Fibroblast of lung (primary cell): ENCODE results near the gene GRHPR. TPM values are rescaled to one million over a fixed set of nuclear protein-coding genes. Genes with fewer than 3 reads are reported as not detected.

Experiments used
- DNase-seq, 2 donors: peaks; one replicate each; pipeline versions ENCODE4 v3.0.0 to v3.0.0-alpha.2; 2010; ENCODE audit warnings: low read depth in 2 of 2
- H2AFZ ChIP-seq: 2 replicates; pipeline ENCODE4 v1.5.1; 2012; ENCODE audit warnings: low read length, control low read depth, inconsistent platforms
- H3K27ac ChIP-seq: 2 replicates; pipeline ENCODE4 v1.5.1; 2011; ENCODE audit warnings: low read length, control low read depth; ENCODE audit not compliant: insufficient read depth
- H3K27me3 ChIP-seq: 2 replicates; pipeline ENCODE4 v1.5.1; 2011; ENCODE audit warnings: mild to moderate bottlenecking, low read length; ENCODE audit not compliant: control insufficient read depth, insufficient read depth
- H3K36me3 ChIP-seq: 2 replicates; pipeline ENCODE4 v1.5.1; 2011; ENCODE audit warnings: low read length; ENCODE audit not compliant: control insufficient read depth, insufficient read depth
- H3K4me1 ChIP-seq: 2 replicates; pipeline ENCODE4 v1.5.1; 2011; ENCODE audit warnings: low read length; ENCODE audit not compliant: control insufficient read depth, insufficient read depth; ENCODE audit errors: extremely low read depth
- H3K4me2 ChIP-seq: 2 replicates; pipeline ENCODE4 v1.5.1; 2011; ENCODE audit warnings: low read length, control low read depth; ENCODE audit not compliant: insufficient read depth; ENCODE audit errors: extremely low read depth
- H3K4me3 ChIP-seq, 4 experiments: fragments of 200-600 bp in 1 of 4; sonication (generic) in 1 of 4; replicated peaks in 1 of 4; 2 replicates each; pipeline ENCODE4 v1.5.1; 2011 to 2016; ENCODE audit warnings: low read length in 4 of 4, low read depth in 3 of 4, mild to moderate bottlenecking in 3 of 4, control low read depth in 2 of 4, inconsistent platforms in 1 of 4, mixed read lengths in 1 of 4; ENCODE audit not compliant: insufficient read depth in 1 of 4; ENCODE audit errors: control extremely low read depth in 1 of 4
- H3K79me2 ChIP-seq: 2 replicates; pipeline ENCODE4 v1.5.1; 2012; ENCODE audit warnings: mild to moderate bottlenecking, low read length, inconsistent platforms; ENCODE audit not compliant: control insufficient read depth, insufficient read depth
- H3K9ac ChIP-seq: 2 replicates; pipeline ENCODE4 v1.5.1; 2011; ENCODE audit warnings: mild to moderate bottlenecking, low read length, control low read depth; ENCODE audit not compliant: insufficient read depth
- H3K9me3 ChIP-seq: 2 replicates; pipeline ENCODE4 v1.5.1; 2012; ENCODE audit warnings: low read depth, low read length; ENCODE audit not compliant: control insufficient read depth, insufficient read depth
- H4K20me1 ChIP-seq: 2 replicates; pipeline ENCODE4 v1.5.1; 2011; ENCODE audit warnings: low read length; ENCODE audit not compliant: control insufficient read depth, insufficient read depth; ENCODE audit errors: extremely low read depth
- CTCF ChIP-seq, 2 donors: IDR thresholded peaks in 1 of 2; conservative IDR thresholded peaks in 1 of 2; 1 replicate in 1 of 2; 2 replicates in 1 of 2; pipeline ENCODE4 v1.5.1; 2011 to 2012; ENCODE audit warnings: low read length in 2 of 2, control low read depth in 1 of 2, inconsistent platforms in 1 of 2, low read depth in 1 of 2, mild to moderate bottlenecking in 1 of 2
- EZH2 ChIP-seq: IDR thresholded peaks from 2 replicates; pipeline ENCODE4 v1.5.1; 2012; ENCODE audit warnings: low read length, control low read depth, mild to moderate bottlenecking; ENCODE audit errors: missing control alignments
- polyA plus RNA-seq, 2 donors: library from polyadenylated mRNA; depleted of rRNA in 1 of 2; stranded (reverse) in 1 of 2; unstranded in 1 of 2; fragments of >200 nt; gene quantifications; 2 replicates each; pipeline ENCODE4 v1.2.1, GENCODE V29; 2011 to 2012; ENCODE audit warnings: missing spikeins in 1 of 2
- total RNA-seq: library from RNA; depleted of rRNA; stranded (reverse); fragments of >200 nt; gene quantifications from 2 replicates; pipeline ENCODE4 v1.2.1, GENCODE V29; 2014

The GRHPR gene
- total and polyA plus RNA-seq, 2 donors (not counting 1 experiment from before 2014, with no cell fraction given) = 107 to 108 TPM

- H3K9ac ChIP-seq = no peak overlapping the region
- H3K4me3 ChIP-seq = no peak overlapping the region
- TF ChIP-seq EZH2 (no peak), CTCF (conservative IDR thresholded peaks at IDR 0.05 in 1 of 2, IDR thresholded peaks at IDR 0.05 in 1 of 2; ENCODE audit: low read depth in 1 of 2, low read length in 2 of 2) (no peak)
- DNase-seq = no peak
- no peaks in the 10 kb centered on the region for H3K4me1 ChIP-seq
- no peaks in the 10 kb centered on the region for H3K79me2 ChIP-seq
- H3K27me3 ChIP-seq = peaks cover 2% of the 10 kb centered on the region
- no peak overlapping the region for H2AFZ ChIP-seq
- H3K4me2 ChIP-seq = no peak overlapping the region
- no peaks in the 10 kb centered on the region for H4K20me1 ChIP-seq
- H3K9me3 ChIP-seq = no peaks in the 10 kb centered on the region
- no peaks in the 10 kb centered on the region for H3K36me3 ChIP-seq
- H3K27ac ChIP-seq = no peak overlapping the region
Observed at GRCh38 chr9:37374892-37375291, 47.6 kb upstream of the GRHPR start.

GRCh38 chr9:37377688-37378612 lies 44.5 kb upstream of the GRHPR start:
- Histone ChIP-seq H3K4me3 (no peak overlapping the region), H3K9me3 (no peaks in the 10 kb centered on the region), H3K36me3 (no peaks in the 10 kb centered on the region), H3K4me1 (no peaks in the 10 kb centered on the region), H3K4me2 (no peak overlapping the region), H3K79me2 (no peaks in the 10 kb centered on the region), H3K27me3 (peaks cover 5% of the 10 kb centered on the region), H3K27ac (no peak overlapping the region), H3K9ac (no peak overlapping the region), H4K20me1 (no peaks in the 10 kb centered on the region), H2AFZ (no peak overlapping the region)
- TF ChIP-seq CTCF (conservative IDR thresholded peaks at IDR 0.05 in 1 of 2, IDR thresholded peaks at IDR 0.05 in 1 of 2; ENCODE audit: low read depth in 1 of 2, low read length in 2 of 2) = no peak
- TF ChIP-seq EZH2 = no peak
- DNase-seq = no peak

GRCh38 chr9:37378613-37379004 lies 43.9 kb upstream of the GRHPR start:
- Histone ChIP-seq H3K9ac (no peak overlapping the region), H3K27ac (no peak overlapping the region), H2AFZ (no peak overlapping the region), H3K36me3 (no peaks in the 10 kb centered on the region), H3K4me2 (no peak overlapping the region), H3K4me1 (no peaks in the 10 kb centered on the region), H3K27me3 (peaks cover 5% of the 10 kb centered on the region), H3K4me3 (no peak overlapping the region), H4K20me1 (no peaks in the 10 kb centered on the region), H3K9me3 (no peaks in the 10 kb centered on the region), H3K79me2 (no peaks in the 10 kb centered on the region)
- DNase-seq = no peak
- no peak for TF ChIP-seq EZH2
- TF ChIP-seq CTCF (conservative IDR thresholded peaks at IDR 0.05 in 1 of 2, IDR thresholded peaks at IDR 0.05 in 1 of 2; ENCODE audit: low read depth in 1 of 2, low read length in 2 of 2) = no peak
